GM12891 (cell line): ENCODE results near the gene LMCD1.

Source experiments
- PAX5 ChIP-seq: IDR thresholded peaks from 2 replicates; pipeline ENCODE4 v1.6.1; 2011; ENCODE audit warnings: low read length, moderate library complexity, mild to moderate bottlenecking; ENCODE audit not compliant: insufficient read depth, severe bottlenecking
- POLR2A ChIP-seq: IDR thresholded peaks from 2 replicates; pipeline ENCODE4 v1.6.1; 2011; ENCODE audit warnings: low read depth, low read length, control low read depth
- POLR2AphosphoS5 ChIP-seq: IDR thresholded peaks from 2 replicates; pipeline ENCODE4 v1.6.1; 2011; ENCODE audit warnings: low read depth, low read length, control low read depth
- POU2F2 ChIP-seq: IDR thresholded peaks from 2 replicates; pipeline ENCODE4 v1.6.1; 2011; ENCODE audit warnings: low read depth, mild to moderate bottlenecking, control low read depth, low read length, moderate library complexity
- TAF1 ChIP-seq: IDR thresholded peaks from 2 replicates; pipeline ENCODE4 v1.6.1; 2011; ENCODE audit warnings: low read depth, low read length, control low read depth

GRCh38 chr3:8503871-8504610 is 2.4 kb downstream of the LMCD1 start:
- TF ChIP-seq TAF1 (peak; percentile 28; the same call in 1 of the 2 replicates), POLR2A (no peak), POLR2AphosphoS5 (no peak), PAX5 (peak; percentile 89), POU2F2 (0 out of 2 replicates have a peak, but pooled peaks have one; percentile 40)
